GM12892 (cell line): ENCODE results near the gene ASMT.
"Not testable (repeated sequence)": the region's sequence is repeated elsewhere in the genome, so short reads cannot be mapped to it uniquely, and the experiment has no call there.

ENCODE experiments used
- DNase-seq: peaks from one replicate; pipeline ENCODE4 v3.0.0; 2011; ENCODE audit not compliant: insufficient read length
- FAIRE-seq: peaks from 2 replicates; lab custom pipeline; 2011; peaks lifted over from hg19 to GRCh38; lab: Jason Lieb, UNC
- POLR2A ChIP-seq: IDR thresholded peaks from 2 replicates; pipeline ENCODE4 v1.6.1; 2011; ENCODE audit warnings: low read depth, low read length, control low read depth
- POLR2AphosphoS5 ChIP-seq: IDR thresholded peaks from 2 replicates; pipeline ENCODE4 v1.6.1; 2011; ENCODE audit warnings: low read depth, low read length, control low read depth
- TAF1 ChIP-seq: IDR thresholded peaks from 2 replicates; pipeline ENCODE4 v1.6.1; 2011; ENCODE audit warnings: low read depth, mild to moderate bottlenecking, control low read depth, low read length, borderline replicate concordance

Gene ASMT

DNA sequence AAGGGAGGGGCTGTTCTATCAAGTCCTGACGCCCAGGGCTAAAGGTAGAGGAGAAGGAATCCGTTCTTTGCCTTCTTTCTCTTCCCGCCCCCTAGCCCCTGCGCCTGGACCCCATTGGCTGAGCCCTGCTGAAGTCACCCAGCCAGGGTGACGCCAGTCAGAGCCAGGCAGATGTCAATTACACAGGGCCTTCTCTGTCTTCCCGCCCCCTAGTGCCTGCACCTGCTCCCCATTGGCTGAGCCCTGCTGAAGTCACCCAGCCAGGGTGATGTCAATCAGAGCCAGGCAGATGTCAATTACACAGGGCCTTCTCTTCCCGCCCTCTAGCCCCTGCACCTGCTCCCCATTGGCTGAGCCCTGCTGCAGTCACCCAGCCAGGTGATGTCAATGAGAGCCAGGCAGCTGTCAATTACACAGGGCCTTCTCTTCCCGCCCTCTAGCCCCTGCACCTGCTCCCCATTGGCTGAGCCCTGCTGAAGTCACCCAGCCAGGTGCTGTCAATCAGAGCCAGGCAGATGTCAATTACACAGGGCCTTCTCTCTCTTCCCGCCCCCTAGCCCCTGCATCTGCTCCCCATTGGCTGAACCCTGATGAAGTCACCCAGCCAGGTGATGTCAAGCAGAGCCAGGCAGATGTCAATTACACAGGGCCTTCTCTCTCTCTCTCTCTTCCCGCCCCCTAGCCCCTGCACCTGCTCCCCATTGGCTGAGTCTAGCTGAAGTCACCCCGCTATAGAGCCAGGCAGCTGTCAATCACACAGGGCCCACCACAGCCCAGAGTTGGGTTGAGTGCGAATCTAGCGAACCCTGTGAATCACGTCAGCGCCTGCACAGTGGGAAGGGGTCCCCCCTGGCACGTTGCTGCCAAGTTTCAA lies 46.4 kb downstream of the ASMT start:
- DNase-seq (peak; percentile 88), FAIRE-seq (peak; percentile 100)
- TF ChIP-seq POLR2A (no peak), TAF1 (no peak), POLR2AphosphoS5 (no peak)

DNA sequence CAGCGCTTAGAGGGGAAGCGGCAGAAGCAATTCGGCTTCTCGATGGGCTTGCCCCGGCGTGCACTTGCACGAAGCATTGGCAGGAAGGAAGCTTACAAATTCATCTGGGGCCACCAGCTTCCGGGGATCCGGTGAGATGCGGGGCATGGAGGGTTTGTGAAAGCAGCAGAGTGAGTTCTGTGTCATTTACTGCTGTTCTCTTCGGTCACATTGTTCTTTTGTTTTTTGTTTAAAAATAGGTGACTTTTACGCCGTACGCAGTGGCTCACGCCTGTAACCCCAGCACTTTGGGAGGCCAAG lies 47.0 kb downstream of the ASMT start:
- DNase-seq: no peak
- TF ChIP-seq TAF1 (no peak), POLR2AphosphoS5 (peak; percentile 56), POLR2A (peak; percentile 76; the same call in 1 of the 2 replicates)
- no peak for FAIRE-seq

DNA sequence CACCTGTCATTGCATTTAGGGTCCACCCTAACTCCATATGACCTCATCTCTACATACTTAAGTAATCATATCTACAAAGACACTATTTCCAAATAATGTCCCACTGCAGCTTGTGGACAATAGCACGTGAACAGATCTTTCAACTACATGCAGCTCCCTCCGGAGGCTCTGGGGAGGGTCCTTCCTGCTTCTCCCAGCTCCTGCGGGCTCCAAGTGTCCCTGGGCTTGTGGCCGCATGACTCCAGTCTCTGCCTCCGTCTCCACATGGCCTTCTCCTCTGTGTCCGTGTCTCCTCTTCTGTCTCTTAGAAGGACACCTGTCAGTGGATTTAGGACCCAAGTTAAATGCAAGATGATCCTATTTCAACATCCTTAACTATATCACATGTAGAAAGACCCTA lies 52.7 kb downstream of the ASMT start:
- DNase-seq (no peak), FAIRE-seq (no peak)
- no peak for TF ChIP-seq TAF1

GRCh38 chrX:1673337-1673736 lies 58.5 kb downstream of the ASMT start:
- FAIRE-seq (peak; percentile 94), DNase-seq (no peak)
- TF ChIP-seq POLR2A (no peak), POLR2AphosphoS5 (no peak), TAF1 (no peak)

DNA sequence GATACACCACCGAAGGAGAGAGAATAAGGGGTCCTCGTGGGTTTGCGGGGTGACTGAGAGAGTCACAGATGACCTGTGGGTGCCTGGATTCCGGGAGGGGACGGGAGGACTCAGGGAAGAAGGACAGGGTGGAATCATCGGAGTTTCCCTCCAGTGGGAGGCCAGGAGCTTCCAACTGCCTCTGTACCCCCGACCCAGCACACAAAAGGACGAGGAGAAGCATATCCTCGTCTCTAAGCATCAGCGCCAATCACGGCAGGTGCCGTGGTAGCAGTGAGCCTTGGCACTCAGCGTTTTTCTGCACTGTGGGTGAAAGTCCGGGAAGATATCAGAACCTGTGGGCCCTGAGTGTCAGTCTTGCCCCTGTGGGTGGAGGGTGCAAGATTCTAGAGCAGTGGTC lies 62.0 kb downstream of the ASMT start:
- no peak for TF ChIP-seq POLR2A
- TF ChIP-seq POLR2AphosphoS5: no peak
- TF ChIP-seq TAF1: no peak

DNA sequence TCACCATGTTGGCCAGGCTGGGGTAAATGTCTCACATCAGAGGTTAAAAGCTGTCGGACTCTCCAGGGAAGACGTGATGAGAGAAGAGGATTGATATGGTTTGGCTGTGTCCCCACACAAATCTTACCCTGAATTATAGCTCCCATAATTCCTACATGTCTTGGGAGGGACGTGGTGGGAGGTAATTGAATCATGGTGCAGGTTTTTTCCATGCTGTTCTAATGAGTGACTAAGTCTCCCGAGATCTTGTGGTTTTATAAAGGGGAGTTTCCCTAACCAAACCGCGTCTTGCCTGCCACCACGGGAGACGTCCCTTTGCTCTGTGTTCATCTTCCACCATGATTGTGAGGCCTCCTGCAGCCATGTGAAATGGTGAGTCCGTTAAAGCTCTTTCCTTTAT lies 64.4 kb downstream of the ASMT start:
- DNase-seq (no peak), FAIRE-seq (no peak)
- TF ChIP-seq TAF1 (no peak), POLR2A (no peak), POLR2AphosphoS5 (no peak)

More for the DNA sequence above, 62.0 kb downstream of the ASMT start:
- DNase-seq (no peak), FAIRE-seq (no peak)

DNA sequence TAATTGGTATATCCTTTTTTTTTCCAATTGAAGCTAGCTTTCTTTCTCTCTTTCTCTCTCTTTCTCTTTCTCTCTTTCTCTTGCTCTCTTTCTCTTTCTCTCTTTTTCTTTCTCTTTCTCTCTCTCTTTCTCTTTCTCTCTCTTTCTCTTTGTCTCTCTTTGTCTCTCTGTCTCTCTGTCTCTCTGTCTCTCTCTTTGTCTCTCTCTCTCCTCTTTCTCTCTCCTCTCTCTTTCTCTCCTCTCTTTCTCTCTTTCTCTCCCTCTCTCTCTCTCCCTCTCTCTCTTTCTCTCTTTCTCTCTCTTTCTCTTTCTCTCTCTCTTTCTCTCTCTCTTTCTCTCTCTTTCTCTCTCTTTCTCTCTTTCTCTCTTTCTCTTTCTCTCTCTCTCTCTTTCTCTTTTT lies 66.6 kb downstream of the ASMT start:
- FAIRE-seq (no peak), DNase-seq (no peak)
- TF ChIP-seq POLR2AphosphoS5 (no peak), TAF1 (no peak), POLR2A (no peak)

- FAIRE-seq, DNase-seq: not testable (repeated sequence)
Measured at GRCh38 chrX:1681856-1682255, 67.0 kb downstream of the ASMT start.

DNA sequence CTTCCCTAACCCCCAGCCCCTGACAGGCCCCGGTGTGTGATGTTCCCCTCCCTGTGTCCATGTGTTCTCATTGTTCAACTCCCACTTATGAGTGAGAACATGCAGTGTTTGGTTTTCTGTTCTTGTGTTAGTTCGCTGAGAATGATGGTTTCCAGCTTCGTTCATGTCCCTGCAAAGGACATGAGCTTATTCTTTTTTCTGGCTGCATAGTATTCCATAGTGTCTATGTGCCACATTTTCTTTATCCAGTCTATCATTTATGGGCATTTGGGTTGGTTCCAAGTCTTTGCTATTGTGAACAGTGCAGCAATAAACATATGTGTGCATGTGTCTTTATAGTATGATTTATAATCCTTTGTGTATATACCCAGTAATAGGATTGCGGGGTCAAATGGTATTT lies 67.6 kb downstream of the ASMT start:
- not testable (repeated sequence) for FAIRE-seq, DNase-seq

GRCh38 chrX:1684883-1685282 lies 70.0 kb downstream of the ASMT start:
- DNase-seq: not testable (repeated sequence)
- FAIRE-seq: peak; percentile 30

- DNase-seq: not testable (repeated sequence)
- peak; percentile 54 for FAIRE-seq
Measured at GRCh38 chrX:1685444-1685880, 70.6 kb downstream of the ASMT start.

GRCh38 chrX:1686642-1687041 lies 71.8 kb downstream of the ASMT start:
- no peak for FAIRE-seq
- DNase-seq: no peak
- TF ChIP-seq TAF1 (no peak), POLR2A (no peak), POLR2AphosphoS5 (no peak)
